Activated CD4-positive, alpha-beta T cell treated with anti-CD3 and anti-CD28 coated beads, Interleukin-2, amount 50 U/mL, for 24 hours (primary cell): ENCODE results near the gene DDX54.
"Not testable (repeated sequence)": the region's sequence is repeated elsewhere in the genome, so short reads cannot be mapped to it uniquely, and the experiment has no call there.

ENCODE experiments used
- DNase-seq, 2 donors: peaks; one replicate each; pipeline ENCODE4 v3.0.0-alpha.2; 2020; ENCODE audit warnings: low read depth in 1 of 2, low spot score in 1 of 2

Gene DDX54

GRCh38 chr12:113145720-113146551 lies 39.3 kb downstream of the DDX54 start:
- DNase-seq, result no peak

GRCh38 chr12:113144806-113145205 lies 40.5 kb downstream of the DDX54 start:
- DNase-seq, result no peak

- DNase-seq, result no peak
Measured at GRCh38 chr12:113143959-113144358, 41.3 kb downstream of the DDX54 start.

DNA sequence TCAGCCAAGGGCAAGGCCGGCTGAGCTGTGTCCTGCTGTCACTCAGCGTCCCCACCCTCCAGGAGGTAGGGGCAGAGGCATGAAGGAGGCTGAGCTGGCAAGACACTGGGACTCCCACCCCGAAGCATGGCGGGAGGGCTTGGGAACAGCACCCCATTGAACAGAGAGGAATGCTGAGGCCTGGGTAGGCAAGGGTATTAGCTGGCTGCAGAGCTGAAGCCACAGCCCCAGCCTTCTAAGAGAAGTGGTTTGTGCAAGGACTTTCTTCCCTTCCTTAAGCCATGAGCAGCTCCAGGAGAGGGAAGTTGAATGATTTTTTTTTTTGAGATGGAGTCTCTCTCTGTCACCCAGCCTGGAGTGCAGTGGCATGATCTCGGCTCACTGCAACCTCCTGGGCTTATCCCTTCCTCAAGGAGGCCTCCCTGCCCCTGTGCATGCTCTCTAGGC lies 42.4 kb downstream of the DDX54 start:
- DNase-seq, result no peak

DNA sequence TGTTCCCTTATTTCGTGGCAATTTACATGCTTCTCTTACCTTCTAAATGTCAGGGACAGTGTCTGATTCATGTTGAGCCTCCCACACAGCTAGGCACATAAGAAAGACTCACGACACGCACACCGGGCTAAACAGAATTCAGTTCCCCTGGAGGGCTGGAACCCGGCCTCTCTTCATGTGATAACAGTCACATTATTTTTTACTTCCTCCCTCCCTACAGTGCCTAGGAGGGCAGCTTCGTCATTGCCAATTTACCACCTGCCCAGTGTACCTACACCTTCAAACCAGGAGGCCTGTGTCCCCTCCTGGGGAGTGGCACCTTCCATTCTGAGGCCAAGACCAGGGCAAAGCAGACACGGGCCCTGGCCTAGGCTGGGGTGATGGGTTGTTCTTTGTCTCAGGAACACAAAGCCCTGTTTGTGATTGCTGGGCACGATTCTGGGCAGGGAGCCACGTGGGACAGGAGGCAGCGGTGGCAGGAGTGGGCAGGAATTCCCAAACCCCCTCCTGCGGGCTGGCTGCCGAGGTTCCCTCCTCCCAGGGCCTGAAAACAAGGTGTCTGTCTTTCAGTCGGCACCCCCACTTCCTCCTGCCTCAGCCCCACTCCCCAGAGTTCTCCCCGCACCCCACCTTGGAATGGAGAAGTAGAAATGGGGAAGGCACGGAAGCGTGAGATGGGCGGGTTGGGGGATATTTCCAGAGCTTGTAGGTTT lies 42.9 kb downstream of the DDX54 start:
- no peak for DNase-seq

DNA sequence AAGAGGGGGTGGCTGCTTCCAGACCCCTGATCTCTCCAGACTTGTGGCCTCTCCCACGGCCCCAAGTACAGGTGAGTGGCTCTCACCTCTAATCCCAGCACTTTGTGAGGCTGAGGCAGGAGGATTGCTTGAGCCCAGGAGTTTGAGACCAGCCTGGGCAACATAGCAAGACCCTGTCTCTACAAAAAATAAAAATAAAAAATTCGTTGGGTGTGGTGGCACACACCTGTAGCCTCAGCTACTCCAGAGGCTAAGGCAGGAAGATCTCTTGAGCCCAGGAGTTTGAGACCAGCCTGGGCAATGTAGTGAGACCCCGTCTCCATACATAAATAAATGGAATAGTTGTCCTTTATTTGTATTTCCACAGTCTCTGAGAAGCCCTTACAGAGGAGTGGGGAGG lies 43.6 kb downstream of the DDX54 start:
- DNase-seq, result not testable (repeated sequence)

GRCh38 chr12:113140706-113141105 lies 44.6 kb downstream of the DDX54 start:
- no peak for DNase-seq

DNA sequence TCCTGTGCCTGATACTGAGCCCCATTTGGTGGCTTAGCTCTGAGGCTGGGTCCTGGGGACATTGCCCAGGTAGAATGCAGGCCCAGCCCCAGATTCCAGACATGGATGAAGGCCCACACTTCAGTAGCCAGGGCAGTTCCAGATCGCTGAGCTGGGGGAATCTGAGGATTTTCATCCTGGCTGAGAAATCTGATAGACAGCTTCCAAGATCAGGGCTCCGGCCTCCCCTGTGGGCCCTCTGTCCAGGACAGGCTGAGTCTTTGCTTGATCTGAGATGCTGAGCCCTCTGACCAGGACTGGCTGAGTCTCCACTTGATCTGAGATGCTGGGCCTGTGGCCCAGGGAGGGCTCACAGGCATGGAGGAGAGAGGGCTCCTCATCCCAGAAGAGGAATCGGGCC lies 46.5 kb downstream of the DDX54 start:
- DNase-seq, result no peak

DNA sequence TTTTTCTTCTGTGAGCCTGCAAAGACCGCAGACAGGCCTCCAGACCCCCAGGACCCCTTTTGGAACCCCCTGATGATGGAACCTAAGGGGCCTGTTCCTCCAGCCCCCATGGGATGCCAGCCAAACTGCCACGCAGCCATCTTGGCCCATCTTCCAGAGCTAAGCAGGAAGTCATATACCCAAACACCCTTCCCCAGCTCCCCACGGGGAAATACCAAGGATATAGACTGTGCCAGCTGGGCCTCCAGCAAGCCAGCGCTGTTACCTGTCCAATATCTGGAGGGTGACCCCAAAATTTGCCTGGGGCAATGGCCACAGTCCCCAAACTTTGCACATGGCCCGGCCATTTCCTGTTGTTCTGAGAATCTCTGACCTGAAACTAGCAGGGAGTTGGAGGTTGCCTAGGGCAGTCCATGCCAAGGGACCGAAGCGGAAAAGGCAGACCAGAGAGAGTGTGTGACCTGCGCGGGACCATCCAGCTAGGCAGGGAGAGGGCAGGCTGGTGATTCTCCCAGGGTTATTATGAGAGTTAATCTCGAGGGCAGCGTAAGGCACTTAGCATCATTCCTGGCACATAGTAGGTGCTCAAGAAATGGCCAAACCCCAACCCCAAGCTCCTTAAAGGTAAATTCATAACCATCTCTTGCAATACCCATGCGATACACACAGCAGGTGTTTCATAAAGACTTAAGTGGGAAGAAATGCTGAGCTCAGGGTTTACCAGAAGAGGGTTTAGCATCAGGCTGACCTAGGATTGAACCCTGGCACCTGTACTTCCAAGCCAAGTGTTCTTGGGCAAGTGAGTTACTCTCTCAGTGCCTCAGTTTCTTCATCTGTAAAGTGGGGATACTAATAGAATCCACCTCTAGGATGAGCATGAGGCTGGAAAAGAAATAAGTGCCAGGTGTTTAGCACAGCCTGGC lies 47.2 kb downstream of the DDX54 start:
- no peak for DNase-seq

DNA sequence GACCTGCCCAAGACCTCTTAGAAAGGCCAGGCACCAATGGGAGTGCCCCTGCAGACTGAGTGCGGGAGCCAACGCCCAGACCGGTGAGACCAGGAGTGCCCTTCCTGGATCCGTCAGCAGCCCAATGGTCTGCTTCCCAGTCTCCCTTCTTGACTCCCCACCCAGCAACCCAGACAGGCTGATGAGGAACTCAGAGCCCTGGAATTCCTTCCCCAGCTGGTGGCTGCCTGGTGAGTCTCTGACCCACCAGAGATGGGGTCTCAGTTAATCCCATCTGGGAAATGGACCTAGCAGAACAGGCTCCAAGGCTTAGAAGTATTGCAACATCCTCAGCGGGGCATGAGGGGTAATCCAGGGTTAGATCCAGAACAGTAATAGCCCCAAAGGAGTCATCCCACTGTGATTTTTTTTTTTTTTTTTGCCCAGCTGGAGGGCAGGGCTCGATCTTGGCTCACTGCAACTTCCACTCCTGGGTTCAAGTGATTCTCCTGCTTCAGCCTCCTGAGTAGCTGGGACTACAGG lies 48.2 kb downstream of the DDX54 start:
- no peak for DNase-seq

DNA sequence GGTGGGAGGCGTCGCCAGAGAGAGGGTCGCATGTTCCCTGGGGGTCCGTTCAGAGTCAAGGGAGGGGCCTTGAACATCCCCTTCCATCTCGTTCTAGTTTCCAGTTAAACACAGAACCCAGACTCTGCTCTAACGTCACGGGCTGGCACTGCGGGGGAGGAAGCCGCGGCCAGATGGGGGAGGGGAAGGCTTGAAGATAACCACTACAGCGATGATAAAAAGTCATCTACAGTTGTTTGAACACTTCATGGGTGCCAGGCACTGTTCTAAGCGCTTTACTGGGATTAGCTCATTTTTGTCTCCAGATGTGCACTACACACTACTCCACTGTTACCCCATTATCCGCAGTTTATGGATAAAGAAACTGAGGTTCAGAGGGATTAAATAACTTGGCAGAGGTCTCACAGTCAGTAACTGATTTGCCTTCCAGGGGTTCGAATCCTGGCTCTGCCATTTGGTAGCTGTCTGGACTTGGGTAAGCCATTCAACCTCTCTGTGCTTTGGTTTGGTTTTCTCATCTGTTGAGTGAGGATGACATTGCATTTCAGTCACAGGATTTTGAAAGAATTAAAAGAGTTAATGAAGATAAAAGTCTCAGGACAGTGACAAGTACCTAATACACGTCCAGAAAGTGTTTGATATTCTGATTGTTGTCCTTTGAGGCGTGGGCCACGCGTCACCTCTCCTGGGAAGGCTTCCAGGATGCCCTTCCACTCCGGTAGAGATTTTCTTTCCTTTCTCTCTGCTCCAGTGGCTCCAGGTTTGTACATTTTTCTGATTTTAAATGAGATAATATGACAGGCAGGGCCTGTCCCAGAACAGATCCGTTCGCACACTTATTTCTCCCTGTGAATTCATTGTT lies 48.9 kb downstream of the DDX54 start:
- DNase-seq, result peak; percentile 33 to 40

GRCh38 chr12:113135178-113136127 lies 49.8 kb downstream of the DDX54 start, which contains the start of gene RASAL1:
RASAL1 (minus strand) TSS chr12:113135761; CDS start chr12:113135462, 299 bp downstream.
- DNase-seq, result peak; percentile 58 to 73

- DNase-seq, result no peak
Measured at GRCh38 chr12:113134521-113134951, 50.7 kb downstream of the DDX54 start.

DNA sequence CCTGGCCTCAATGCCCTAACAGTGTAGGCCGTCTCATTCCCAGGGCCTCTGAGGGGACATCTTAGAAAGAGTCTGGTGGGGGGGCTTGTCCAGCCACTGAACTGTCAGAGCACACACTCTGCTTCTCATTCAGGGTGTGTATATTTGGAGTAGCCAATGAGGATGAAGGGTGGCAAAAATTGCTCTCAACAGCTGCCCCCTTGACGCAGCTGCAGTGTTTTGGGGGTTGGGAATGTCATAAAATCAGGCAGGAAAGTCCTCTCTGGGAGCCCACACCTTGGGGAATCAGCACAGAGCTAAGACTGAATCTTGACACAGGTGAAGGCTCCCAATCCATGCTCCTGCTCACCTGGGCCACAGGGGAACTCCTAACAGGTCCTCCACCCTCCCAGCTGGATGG lies 51.2 kb downstream of the DDX54 start:
- DNase-seq, result no peak

DNA sequence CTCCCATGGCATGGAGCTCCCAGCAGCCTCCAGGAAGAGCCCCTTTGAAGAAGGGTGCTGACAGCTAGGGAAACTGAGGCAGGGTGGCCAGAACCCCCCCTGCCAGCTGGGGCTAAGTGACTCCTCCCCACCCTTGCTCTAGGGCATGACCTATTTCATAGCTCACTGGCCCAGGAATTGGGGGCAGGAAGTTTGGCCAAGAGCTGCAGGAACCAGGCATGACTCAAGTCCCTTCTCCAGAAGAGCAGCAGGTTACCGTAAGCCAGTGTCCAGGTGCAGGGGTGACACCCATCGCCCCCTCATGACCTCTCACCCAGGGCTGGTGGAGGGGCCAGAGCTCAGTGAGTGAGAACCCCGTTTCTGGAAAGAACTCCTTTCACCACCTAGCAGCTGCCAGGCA lies 51.6 kb downstream of the DDX54 start:
- DNase-seq, result no peak

DNA sequence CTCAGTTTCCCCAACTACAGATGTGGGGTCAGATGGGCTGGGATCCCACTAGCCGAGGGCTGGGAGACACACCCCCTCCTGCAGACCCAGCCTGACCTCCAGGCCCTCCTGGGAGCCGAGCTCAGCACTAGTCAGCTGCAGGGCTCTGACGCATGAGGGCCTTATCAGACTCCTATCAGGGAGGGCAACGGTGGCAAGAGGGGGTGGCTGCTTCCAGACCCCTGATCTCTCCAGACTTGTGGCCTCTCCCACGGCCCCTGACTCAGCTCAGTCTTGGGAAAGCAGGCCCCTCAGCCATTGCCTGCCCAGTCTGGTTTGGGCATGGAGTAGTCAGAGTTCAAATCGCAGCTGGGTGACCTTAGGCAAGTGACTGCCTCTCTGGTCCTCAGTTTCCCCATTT lies 52.2 kb downstream of the DDX54 start:
- no peak for DNase-seq

GRCh38 chr12:113131556-113131955 lies 53.7 kb downstream of the DDX54 start:
- DNase-seq, result no peak

- DNase-seq, result no peak
Measured at GRCh38 chr12:113130457-113131135, 54.7 kb downstream of the DDX54 start.
